IPS-18a (cell line): ENCODE results near the gene PCDHB15.
A peak's percentile ranks its signal among the peaks of the same experiment; 100 is the strongest.
"Not testable (repeated sequence)": the region's sequence is repeated elsewhere in the genome, so short reads cannot be mapped to it uniquely, and the experiment has no call there.

Experiments
- H3K27ac ChIP-seq: one replicate; pipeline ENCODE4 v1.5.1; 2013; ENCODE audit warnings: low read length
- H3K27me3 ChIP-seq: one replicate; pipeline ENCODE4 v1.6.1; 2013; ENCODE audit warnings: mild to moderate bottlenecking, low read length; ENCODE audit not compliant: control insufficient read depth, insufficient read depth
- H3K36me3 ChIP-seq: one replicate; pipeline ENCODE4 v1.6.1; 2013; ENCODE audit warnings: low read depth, low read length; ENCODE audit not compliant: control insufficient read depth
- H3K4me1 ChIP-seq: one replicate; pipeline ENCODE4 v1.6.1; 2013; ENCODE audit warnings: low read depth, low read length; ENCODE audit not compliant: control insufficient read depth
- H3K4me3 ChIP-seq: one replicate; pipeline ENCODE4 v1.5.1; 2013; ENCODE audit warnings: low read length
- H3K9ac ChIP-seq: one replicate; pipeline ENCODE4 v1.6.1; 2013; ENCODE audit warnings: mild to moderate bottlenecking, low read length, moderate library complexity
- H3K9me3 ChIP-seq: one replicate; pipeline ENCODE4 v1.6.1; 2013; ENCODE audit warnings: low read depth, low read length; ENCODE audit not compliant: control insufficient read depth

The PCDHB15 gene

DNA sequence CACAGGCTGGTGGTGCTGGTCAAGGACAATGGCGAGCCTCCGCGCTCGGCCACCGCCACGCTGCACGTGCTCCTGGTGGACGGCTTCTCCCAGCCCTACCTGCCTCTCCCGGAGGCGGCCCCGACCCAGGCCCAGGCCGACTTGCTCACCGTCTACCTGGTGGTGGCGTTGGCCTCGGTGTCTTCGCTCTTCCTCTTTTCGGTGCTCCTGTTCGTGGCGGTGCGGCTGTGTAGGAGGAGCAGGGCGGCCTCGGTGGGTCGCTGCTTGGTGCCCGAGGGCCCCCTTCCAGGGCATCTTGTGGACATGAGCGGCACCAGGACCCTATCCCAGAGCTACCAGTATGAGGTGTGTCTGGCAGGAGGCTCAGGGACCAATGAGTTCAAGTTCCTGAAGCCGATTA lies 29.2 kb upstream of the PCDHB15 start:
- H3K27ac ChIP-seq, H3K9ac ChIP-seq, H3K9me3 ChIP-seq, H3K4me1 ChIP-seq, H3K36me3 ChIP-seq, H3K4me3 ChIP-seq, H3K27me3 ChIP-seq: not testable (repeated sequence)

DNA sequence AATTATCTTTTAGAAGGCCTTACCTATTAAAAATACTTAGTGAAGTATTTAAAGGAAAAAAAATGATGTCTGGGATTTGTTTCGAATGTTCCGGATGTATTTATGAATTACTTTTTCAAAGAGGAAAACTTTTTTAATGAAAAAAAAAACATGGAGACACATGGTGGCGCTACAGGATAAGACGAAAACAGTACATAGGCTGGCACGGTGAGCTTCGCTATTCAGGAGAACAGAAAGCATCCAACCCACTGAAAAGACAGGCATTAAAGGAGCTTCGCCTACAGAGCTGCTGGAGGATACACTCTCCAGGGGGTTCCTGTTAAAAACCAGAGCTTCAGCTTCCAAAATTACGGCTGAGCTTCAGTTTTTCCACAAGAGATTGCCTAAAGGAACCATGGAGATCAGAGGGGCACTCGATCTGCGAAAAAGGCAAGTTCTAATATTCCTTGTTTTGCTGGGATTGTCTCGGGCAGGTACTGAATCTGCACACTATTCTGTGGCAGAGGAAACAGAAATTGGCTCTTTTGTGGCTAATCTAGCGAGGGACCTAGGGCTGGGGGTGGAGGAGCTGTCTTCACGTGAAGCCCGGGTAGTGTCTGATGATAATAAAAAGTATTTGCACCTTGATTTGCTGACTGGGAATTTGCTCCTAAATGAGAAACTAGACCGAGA lies 21.9 kb upstream of the PCDHB15 start, which contains the start of gene PCDHB14:
Gene PCDHB14 (plus strand): TSS at position 232 of the 672 bp plus-strand sequence. CDS start 163 bp downstream, at position 395.
- H3K4me1 ChIP-seq: no peaks in the 10 kb centered on the region
- H3K4me3 ChIP-seq: peak within 1 kb of the TSS; percentile 43
- H3K36me3 ChIP-seq: no peaks in the 10 kb centered on the region
- peak within 1 kb of the TSS; percentile 26 for H3K9ac ChIP-seq
- H3K27ac ChIP-seq: no peak within 1 kb of the TSS
- H3K9me3 ChIP-seq: no peaks in the 10 kb centered on the region
- H3K27me3 ChIP-seq: no peaks in the 10 kb centered on the region

DNA sequence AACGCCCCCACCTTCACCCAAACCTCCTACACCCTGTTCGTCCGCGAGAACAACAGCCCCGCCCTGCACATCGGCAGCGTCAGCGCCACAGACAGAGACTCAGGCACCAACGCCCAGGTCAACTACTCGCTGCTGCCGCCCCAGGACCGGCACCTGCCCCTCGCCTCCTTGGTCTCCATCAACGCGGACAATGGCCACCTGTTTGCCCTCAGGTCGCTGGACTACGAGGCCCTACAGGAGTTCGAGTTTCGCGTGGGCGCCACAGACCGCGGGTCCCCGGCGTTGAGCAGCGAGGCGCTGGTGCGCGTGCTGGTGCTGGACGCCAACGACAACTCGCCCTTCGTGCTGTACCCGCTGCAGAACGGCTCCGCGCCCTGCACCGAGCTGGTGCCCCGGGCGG lies 20.4 kb upstream of the PCDHB15 start:
- H3K4me1 ChIP-seq, H3K9me3 ChIP-seq, H3K27ac ChIP-seq, H3K4me3 ChIP-seq, H3K27me3 ChIP-seq, H3K36me3 ChIP-seq, H3K9ac ChIP-seq: not testable (repeated sequence)

DNA sequence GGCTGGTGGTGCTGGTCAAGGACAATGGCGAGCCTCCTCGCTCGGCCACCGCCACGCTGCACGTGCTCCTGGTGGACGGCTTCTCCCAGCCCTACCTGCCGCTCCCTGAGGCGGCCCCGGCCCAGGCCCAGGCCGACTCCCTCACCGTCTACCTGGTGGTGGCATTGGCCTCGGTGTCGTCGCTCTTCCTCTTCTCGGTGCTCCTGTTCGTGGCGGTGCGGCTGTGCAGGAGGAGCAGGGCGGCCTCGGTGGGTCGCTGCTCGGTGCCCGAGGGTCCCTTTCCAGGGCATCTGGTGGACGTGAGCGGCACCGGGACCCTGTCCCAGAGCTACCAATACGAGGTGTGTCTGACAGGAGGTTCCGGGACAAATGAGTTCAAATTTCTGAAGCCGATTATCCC lies 19.8 kb upstream of the PCDHB15 start:
- H3K27ac ChIP-seq, H3K9me3 ChIP-seq, H3K27me3 ChIP-seq, H3K4me3 ChIP-seq, H3K4me1 ChIP-seq, H3K9ac ChIP-seq, H3K36me3 ChIP-seq: not testable (repeated sequence)

DNA sequence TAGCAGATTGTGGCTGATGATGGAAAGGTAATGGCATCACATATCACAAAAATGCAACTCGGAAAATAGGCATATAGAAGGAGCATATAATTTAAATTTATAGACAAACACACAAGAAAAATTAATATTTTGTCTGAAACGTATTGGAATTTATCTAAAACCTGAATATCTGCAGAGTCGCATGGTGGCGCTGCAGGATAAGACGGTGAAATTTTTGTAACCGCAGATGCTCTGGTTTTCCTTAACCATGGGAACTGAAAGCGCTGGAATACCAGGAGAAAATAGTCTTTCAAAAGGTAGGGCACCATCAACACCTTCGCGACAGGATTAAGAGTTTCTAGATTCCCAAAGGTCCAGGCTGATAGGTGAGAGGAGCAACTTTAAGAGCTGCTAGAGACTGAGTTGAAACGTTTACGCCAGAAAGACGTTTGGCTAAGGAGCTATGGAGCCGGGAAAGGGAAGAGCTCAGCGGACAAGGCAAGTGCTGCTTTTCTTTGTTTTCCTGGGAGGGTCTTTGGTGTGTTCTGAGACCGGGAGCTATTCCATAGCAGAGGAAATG lies 11.0 kb upstream of the PCDHB15 start:
- no peak overlapping the region for H3K4me3 ChIP-seq

DNA sequence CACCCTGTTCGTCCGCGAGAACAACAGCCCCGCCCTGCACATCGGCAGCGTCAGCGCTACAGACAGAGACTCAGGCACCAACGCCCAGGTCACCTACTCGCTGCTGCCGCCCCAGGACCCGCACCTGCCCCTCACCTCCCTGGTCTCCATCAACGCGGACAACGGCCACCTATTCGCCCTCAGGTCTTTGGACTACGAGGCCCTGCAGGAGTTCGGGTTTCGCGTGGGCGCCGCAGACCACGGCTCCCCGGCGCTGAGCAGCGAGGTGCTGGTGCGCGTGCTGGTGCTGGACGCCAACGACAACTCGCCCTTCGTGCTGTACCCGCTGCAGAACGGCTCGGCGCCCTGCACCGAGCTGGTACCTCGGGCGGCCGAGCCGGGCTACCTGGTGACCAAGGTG lies 9.3 kb upstream of the PCDHB15 start:
- H3K27ac ChIP-seq, H3K27me3 ChIP-seq, H3K9ac ChIP-seq, H3K4me1 ChIP-seq, H3K4me3 ChIP-seq, H3K36me3 ChIP-seq: not testable (repeated sequence)
- H3K9me3 ChIP-seq: peaks cover 19% of the 10 kb centered on the region

More for the DNA sequence above, 11.0 kb upstream of the PCDHB15 start:
- Histone ChIP-seq H3K27ac (no peak overlapping the region), H3K9ac (no peak overlapping the region), H3K4me1 (no peaks in the 10 kb centered on the region), H3K36me3 (no peaks in the 10 kb centered on the region), H3K9me3 (peaks cover 21% of the 10 kb centered on the region), H3K27me3 (no peaks in the 10 kb centered on the region)

DNA sequence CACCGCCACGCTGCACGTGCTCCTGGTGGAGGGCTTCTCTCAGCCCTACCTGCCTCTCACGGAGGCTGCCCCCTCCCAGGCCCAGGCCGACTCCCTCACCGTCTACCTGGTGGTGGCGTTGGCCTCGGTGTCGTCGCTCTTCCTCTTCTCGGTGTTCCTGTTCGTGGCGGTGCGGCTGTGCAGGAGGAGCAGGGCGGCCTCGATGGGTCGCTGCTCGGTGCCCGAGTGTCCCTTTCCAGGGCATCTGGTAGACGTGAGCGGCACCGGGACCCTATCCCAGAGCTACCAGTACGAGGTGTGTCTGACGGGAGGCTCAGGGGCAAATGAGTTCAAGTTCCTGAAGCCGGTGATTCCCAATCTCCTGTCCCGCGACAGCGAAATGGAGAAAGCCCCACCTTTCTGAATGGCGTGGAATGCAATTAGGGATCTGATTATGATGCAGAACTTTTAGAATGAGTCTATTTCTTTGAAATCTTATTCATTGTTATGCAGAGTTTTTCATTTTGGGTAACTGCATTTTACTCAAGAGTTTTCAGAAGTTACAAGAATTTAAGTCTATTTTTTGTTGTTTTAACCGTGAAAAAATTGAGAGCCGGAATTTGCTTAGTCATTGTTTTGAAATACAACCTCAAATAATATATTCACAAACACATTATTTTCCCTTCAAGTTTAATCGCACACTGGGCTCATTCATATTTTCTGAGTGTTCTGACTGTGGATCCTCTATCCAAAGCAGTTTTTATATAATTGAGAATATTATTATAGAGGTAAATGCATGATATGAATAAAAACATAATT lies 8.5 kb upstream of the PCDHB15 start:
- Histone ChIP-seq H3K4me3 (no peak overlapping the region), H3K27me3 (no peaks in the 10 kb centered on the region), H3K9ac (no peak overlapping the region), H3K4me1 (no peaks in the 10 kb centered on the region), H3K27ac (no peak overlapping the region), H3K9me3 (peaks cover 15% of the 10 kb centered on the region), H3K36me3 (no peaks in the 10 kb centered on the region)

DNA sequence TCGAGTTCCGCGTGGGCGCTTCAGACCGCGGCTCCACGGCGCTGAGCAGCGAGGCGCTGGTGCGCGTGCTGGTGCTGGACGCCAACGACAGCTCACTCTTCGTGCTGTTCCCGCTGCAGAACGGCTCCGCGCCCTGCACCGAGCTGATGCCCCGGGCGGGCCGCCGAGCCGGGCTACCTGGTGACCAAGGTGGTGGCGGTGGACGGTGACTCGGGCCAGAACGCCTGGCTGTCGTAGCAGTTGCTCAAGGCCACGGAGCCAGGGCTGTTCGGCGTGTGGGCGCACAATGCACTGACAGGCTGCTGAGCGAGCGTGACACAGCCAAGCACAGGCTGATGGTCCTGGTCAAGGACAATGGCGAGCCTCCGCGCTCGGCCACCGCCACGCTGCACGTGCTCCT lies 3.7 kb upstream of the PCDHB15 start:
- peaks cover 8% of the 10 kb centered on the region for H3K9me3 ChIP-seq
- no peak overlapping the region for H3K27ac ChIP-seq
- no peaks in the 10 kb centered on the region for H3K27me3 ChIP-seq
- H3K4me1 ChIP-seq: no peaks in the 10 kb centered on the region
- no peaks in the 10 kb centered on the region for H3K36me3 ChIP-seq
- no peak overlapping the region for H3K9ac ChIP-seq
- H3K4me3 ChIP-seq: no peak overlapping the region

DNA sequence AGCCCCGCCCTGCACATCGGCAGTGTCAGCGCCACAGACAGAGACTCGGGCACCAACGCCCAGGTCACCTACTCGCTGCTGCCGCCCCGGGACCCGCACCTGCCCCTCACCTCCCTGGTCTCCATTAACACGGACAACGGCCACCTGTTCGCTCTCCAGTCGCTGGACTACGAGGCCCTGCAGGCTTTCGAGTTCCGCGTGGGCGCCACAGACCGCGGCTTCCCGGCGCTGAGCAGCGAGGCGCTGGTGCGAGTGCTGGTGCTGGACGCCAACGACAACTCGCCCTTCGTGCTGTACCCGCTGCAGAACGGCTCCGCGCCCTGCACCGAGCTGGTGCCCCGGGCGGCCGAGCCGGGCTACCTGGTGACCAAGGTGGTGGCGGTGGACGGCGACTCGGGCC lies 1.8 kb downstream of the PCDHB15 start:
- not testable (repeated sequence) for H3K4me1 ChIP-seq, H3K9ac ChIP-seq, H3K27ac ChIP-seq, H3K27me3 ChIP-seq, H3K36me3 ChIP-seq, H3K4me3 ChIP-seq
- H3K9me3 ChIP-seq: peaks cover 15% of the 10 kb centered on the region

DNA sequence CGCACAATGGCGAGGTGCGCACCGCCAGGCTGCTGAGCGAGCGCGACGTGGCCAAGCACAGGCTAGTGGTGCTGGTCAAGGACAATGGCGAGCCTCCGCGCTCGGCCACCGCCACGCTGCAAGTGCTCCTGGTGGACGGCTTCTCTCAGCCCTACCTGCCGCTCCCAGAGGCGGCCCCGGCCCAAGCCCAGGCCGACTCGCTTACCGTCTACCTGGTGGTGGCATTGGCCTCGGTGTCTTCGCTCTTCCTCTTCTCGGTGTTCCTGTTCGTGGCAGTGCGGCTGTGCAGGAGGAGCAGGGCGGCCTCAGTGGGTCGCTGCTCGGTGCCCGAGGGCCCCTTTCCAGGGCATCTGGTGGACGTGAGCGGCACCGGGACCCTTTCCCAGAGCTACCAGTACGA lies 2.2 kb downstream of the PCDHB15 start:
- H3K4me1 ChIP-seq, H3K4me3 ChIP-seq, H3K9ac ChIP-seq, H3K36me3 ChIP-seq, H3K27me3 ChIP-seq, H3K27ac ChIP-seq: not testable (repeated sequence)
- peaks cover 19% of the 10 kb centered on the region for H3K9me3 ChIP-seq

DNA sequence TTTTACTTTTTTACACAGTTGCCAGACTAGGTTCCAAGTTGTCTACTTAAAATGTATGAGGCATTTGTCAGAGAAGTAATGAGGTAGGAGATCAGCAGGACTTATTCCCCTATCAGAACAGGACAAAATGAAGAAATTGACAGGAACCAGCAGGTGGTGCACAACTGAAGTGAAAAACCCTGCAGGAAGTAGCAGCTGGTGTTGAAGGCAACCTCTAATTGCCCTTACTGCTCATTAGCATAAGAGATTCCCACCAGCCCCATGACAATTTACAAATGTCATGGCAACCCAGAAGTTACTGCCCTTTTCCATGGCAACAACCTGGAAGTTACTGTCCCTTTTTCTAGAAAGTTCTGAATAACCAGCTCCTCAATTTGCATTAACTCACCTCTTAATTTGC lies 5.4 kb downstream of the PCDHB15 start:
- Histone ChIP-seq H3K9me3 (peaks cover 49% of the 10 kb centered on the region), H3K27me3 (no peaks in the 10 kb centered on the region), H3K4me3 (no peak overlapping the region), H3K9ac (no peak overlapping the region), H3K4me1 (no peaks in the 10 kb centered on the region), H3K27ac (no peak overlapping the region), H3K36me3 (no peaks in the 10 kb centered on the region)

DNA sequence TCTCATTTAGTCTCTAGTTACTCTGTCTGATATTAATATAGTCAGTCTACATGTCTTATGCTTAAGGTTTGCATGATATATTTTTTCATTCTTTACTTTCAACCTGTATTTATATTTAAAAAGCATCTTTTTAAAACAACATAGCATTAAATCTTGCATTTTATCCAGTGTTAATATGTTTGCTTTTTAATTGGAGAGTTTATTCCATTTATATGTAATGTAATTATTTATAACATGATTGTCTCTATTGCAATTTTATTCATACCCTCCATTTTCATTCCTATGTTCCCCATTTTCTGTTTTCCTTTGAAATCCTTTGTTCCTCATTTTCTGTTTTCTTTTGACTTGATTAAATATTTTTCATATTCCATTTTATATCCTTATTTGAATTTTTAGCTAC lies 13.3 kb downstream of the PCDHB15 start:
- H3K9ac ChIP-seq: no peak overlapping the region
- H3K27me3 ChIP-seq: no peaks in the 10 kb centered on the region
- H3K9me3 ChIP-seq: peaks cover 89% of the 10 kb centered on the region
- no peaks in the 10 kb centered on the region for H3K4me1 ChIP-seq
- no peaks in the 10 kb centered on the region for H3K36me3 ChIP-seq
- no peak overlapping the region for H3K4me3 ChIP-seq
- no peak overlapping the region for H3K27ac ChIP-seq
